ENCODE results near the gene ARHGEF28.

Gene ARHGEF28

DNA sequence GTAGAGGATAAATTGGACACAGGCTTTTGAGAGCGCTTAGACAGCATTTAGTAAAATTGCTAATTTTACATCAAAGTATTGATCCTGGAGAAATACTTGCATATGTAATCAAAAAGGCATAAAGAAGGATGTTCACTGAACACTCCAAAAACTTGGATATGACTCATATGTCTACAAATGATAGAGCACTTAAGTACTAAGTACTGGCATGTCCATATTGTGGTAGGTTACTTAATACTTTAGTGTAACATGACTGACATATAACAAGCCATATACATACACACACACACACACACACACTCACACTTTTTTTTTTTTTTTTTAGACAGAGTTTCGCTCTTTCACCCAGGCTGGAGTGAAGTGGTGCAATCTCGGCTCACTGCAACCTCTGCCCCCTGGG lies 361.9 kb downstream of the ARHGEF28 start:
- no peak overlapping the region for H3K27ac ChIP-seq
- H3K36me3 ChIP-seq (replicated peaks) = no peaks in the 10 kb centered on the region
- TF ChIP-seq, protein P1, sequence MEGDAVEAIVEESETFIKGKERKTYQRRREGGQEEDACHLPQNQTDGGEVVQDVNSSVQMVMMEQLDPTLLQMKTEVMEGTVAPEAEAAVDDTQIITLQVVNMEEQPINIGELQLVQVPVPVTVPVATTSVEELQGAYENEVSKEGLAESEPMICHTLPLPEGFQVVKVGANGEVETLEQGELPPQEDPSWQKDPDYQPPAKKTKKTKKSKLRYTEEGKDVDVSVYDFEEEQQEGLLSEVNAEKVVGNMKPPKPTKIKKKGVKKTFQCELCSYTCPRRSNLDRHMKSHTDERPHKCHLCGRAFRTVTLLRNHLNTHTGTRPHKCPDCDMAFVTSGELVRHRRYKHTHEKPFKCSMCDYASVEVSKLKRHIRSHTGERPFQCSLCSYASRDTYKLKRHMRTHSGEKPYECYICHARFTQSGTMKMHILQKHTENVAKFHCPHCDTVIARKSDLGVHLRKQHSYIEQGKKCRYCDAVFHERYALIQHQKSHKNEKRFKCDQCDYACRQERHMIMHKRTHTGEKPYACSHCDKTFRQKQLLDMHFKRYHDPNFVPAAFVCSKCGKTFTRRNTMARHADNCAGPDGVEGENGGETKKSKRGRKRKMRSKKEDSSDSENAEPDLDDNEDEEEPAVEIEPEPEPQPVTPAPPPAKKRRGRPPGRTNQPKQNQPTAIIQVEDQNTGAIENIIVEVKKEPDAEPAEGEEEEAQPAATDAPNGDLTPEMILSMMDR (IDR thresholded peaks at IDR 0.05; ENCODE audit: low read depth, low read length, missing control alignments) = no peak
- H3K27me3 ChIP-seq (replicated peaks) = no peaks in the 10 kb centered on the region
- in situ Hi-C loops (cut with HindIII; ENCODE audit: low pct_ligation_motif_present, low sequenced_read_pairs) = no loop called here
- DNase-seq = no peak
- no peak overlapping the region for H3K4me3 ChIP-seq (ENCODE audit: low read depth, low read length)

DNA sequence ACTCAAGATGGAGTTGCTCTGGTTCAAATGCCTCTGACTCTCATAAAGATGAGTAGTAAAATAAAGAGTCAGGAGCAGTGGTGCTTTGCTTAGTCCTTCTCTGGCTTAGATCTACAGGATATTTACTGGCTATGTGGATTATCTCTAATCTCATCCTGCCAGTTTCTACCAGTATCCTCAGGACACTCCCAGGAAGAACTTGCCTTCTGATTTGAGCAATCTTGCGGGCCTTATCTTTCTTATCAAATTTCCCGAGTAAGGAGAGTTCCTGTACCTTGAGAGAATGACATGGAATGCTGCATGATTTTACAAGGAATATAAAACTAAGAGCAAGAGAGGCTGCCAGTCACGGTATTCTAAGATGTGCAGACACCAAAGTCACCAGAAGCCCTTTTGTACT lies 364.0 kb downstream of the ARHGEF28 start:
- no peaks in the 10 kb centered on the region for H3K27me3 ChIP-seq (replicated peaks)
- no peak for DNase-seq
- TF ChIP-seq, protein P1 (IDR thresholded peaks at IDR 0.05; ENCODE audit: low read depth, low read length, missing control alignments) = no peak
- no peak overlapping the region for H3K4me3 ChIP-seq (ENCODE audit: low read depth, low read length)
- in situ Hi-C loops (cut with HindIII; ENCODE audit: low pct_ligation_motif_present, low sequenced_read_pairs) = no loop called here
- no peak overlapping the region for H3K27ac ChIP-seq
- H3K36me3 ChIP-seq (replicated peaks) = no peaks in the 10 kb centered on the region

Data from brain microvascular endothelial cell (primary cell).